Activated B cell treated with CpG ODN at 0.5 μM for 24 hours (primary cell): Measurements from ENCODE around the gene SOCS2. TPM values are rescaled to one million over a fixed set of nuclear protein-coding genes. Genes with fewer than 3 reads are reported as not detected.

ENCODE experiments used
- ATAC-seq: fragments of 200-7000 bp; cut with Tn5 transposase; one replicate; pipeline ENCODE4 v1.10.0; 2021; ENCODE audit warnings: low read depth, mild to moderate bottlenecking, moderate library complexity
- CTCF ChIA-PET: fragments of 350-600 bp; sonication (Branson Sonifier 250); formaldehyde crosslinking; loops from one replicate; lab custom pipeline; 2021; ENCODE audit warnings: antibody characterized with exemption; lab: Charles Lee
- POLR2A ChIA-PET: fragments of 350-600 bp; sonication (Branson Sonifier 250); formaldehyde crosslinking; loops from one replicate; lab custom pipeline; 2021; ENCODE audit warnings: antibody characterized with exemption; lab: Charles Lee
- DNase-seq: peaks from one replicate; pipeline ENCODE4 v3.0.0; 2022
- H3K27ac Mint-ChIP-seq: one replicate; pipeline ENCODE4 v1.8.0; 2020; ENCODE audit warnings: mixed read lengths
- H3K27me3 Mint-ChIP-seq: one replicate; pipeline ENCODE4 v1.8.0; 2021; ENCODE audit warnings: mixed read lengths
- H3K36me3 Mint-ChIP-seq: one replicate; pipeline ENCODE4 v1.8.0; 2021; ENCODE audit warnings: low read depth, mixed read lengths
- H3K4me1 Mint-ChIP-seq: one replicate; pipeline ENCODE4 v1.8.0; 2021; ENCODE audit warnings: mixed read lengths
- H3K4me3 Mint-ChIP-seq: one replicate; pipeline ENCODE4 v1.8.0; 2020; ENCODE audit warnings: mild to moderate bottlenecking, mixed read lengths
- H3K9me3 Mint-ChIP-seq: one replicate; pipeline ENCODE4 v1.8.0; 2020; ENCODE audit warnings: mixed read lengths
- intact Hi-C: fragments of 100-400 bp; cut with micrococcal nuclease; formaldehyde crosslinking; loops from one replicate; pipeline ENCODE4 v1.15.1; 2024
- total RNA-seq: library from RNA; stranded (reverse); gene quantifications from 2 replicates; pipeline ENCODE4 v1.2.3, GENCODE V29; 2022
- TF ChIP-seq, protein P1 (sequence below): fragments of 200-600 bp; IDR thresholded peaks from one replicate; pipeline ENCODE4 v1.8.0; 2022; ENCODE audit warnings: antibody characterized with exemption, mild to moderate bottlenecking

Gene SOCS2
- total RNA-seq, 1 donor from 2014 or later: 2.8 TPM

DNA sequence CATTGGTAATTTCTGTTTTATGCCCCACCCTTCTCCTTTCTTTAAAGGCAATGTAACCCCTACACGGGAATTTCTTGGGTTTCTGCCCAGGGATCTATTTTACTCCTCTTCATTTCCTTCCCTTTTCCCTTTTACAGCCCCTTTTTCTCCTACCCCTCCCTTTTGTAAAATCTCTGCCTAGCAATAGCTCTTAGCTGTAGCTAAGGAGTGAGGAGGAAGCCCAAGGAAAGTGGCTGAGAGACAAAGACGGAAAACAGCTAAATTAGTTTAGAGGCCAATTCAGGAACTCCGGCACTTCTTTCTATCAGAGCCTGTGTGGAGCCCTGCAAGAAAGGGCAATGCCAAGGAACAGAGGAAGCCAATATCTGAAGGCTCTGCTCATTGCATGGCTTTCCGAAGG lies 40.3 kb downstream of the SOCS2 start:
- no peak overlapping the region for H3K4me3 Mint-ChIP-seq
- intact Hi-C loops: no loop called here
- no peak for DNase-seq
- ChIA-PET CTCF (interaction anchor here (0.8 kb wide), 1 partner anchor 30 kb away, joined by 3 read pairs; no protein-coding TSS in a partner anchor), POLR2A (interaction anchor here (0.6 kb wide), 1 partner anchor 32 kb away, joined by 3 read pairs; no protein-coding TSS in a partner anchor)
- H3K27me3 Mint-ChIP-seq: peaks cover 9% of the 10 kb centered on the region
- H3K36me3 Mint-ChIP-seq: no peaks in the 10 kb centered on the region
- TF ChIP-seq, protein P1, sequence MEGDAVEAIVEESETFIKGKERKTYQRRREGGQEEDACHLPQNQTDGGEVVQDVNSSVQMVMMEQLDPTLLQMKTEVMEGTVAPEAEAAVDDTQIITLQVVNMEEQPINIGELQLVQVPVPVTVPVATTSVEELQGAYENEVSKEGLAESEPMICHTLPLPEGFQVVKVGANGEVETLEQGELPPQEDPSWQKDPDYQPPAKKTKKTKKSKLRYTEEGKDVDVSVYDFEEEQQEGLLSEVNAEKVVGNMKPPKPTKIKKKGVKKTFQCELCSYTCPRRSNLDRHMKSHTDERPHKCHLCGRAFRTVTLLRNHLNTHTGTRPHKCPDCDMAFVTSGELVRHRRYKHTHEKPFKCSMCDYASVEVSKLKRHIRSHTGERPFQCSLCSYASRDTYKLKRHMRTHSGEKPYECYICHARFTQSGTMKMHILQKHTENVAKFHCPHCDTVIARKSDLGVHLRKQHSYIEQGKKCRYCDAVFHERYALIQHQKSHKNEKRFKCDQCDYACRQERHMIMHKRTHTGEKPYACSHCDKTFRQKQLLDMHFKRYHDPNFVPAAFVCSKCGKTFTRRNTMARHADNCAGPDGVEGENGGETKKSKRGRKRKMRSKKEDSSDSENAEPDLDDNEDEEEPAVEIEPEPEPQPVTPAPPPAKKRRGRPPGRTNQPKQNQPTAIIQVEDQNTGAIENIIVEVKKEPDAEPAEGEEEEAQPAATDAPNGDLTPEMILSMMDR: no peak
- no peaks in the 10 kb centered on the region for H3K4me1 Mint-ChIP-seq
- no peak for ATAC-seq
- H3K9me3 Mint-ChIP-seq: no peaks in the 10 kb centered on the region
- H3K27ac Mint-ChIP-seq: no peak overlapping the region

DNA sequence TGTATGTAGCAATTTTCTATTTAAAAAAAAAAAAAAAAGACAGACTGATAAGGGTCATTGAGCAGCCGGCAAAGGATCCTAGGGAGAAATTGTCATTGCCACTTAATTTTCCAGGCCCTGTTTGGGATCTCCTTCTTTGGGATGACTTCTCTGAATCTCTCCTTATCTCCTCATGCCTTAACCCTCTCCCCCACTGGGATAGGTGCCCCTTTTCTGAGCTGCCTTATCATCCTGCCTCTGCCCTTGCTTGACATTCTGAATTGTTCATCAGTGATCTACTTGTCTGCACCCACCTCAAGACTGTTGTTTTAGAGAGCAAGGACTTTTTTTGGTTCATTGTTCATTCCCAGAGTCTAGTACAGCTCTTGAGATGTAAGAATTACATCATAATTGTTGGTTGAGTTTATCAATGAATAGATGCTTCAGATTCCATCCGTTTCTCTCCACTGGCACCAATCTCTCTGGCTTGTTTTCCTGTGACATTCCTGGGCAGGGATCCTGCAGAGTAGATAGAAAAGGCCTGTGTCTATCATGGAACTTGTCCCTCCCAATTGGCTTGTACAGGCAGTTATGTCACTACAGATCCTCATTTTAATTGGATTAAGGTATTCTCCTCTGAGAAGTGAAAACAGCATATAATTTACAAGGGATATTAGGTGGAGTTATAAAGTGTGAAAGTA lies 42.6 kb downstream of the SOCS2 start:
- CTCF ChIA-PET: no interaction called here

DNA sequence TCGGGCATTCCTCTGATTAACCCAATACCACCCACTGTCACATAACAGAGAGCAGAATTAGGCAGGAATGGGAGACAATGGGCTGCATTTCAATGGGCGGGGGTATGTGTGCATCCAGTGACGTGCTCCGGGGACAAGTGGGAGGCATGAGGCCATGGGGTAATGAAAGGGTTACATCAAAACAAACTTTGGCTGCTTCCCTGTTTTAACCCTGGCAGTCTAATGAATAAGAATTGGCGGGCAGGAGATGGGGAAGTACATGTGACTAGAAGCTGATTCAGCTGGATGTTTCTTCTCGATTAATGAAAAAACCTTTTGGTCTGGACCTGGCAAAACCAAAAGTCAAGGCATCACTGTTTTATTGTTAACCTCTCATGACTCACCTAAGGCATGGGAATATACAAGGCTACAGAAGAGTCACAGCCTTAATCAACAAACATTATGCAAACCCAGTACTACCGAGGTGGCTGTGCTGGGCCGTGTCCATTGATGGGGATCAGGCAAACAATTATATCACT lies 44.2 kb downstream of the SOCS2 start:
- TF ChIP-seq, protein P1: no peak
- CTCF ChIA-PET: no interaction called here

More for the DNA sequence above, 42.6 kb downstream of the SOCS2 start:
- TF ChIP-seq, protein P1: no peak
- no peaks in the 10 kb centered on the region for H3K9me3 Mint-ChIP-seq
- ATAC-seq (no peak), DNase-seq (no peak)
- no peak overlapping the region for H3K27ac Mint-ChIP-seq
- intact Hi-C loops: no loop called here
- POLR2A ChIA-PET: interaction anchor here (0.5 kb wide), 1 partner anchor 309 kb away, joined by 5 read pairs; no protein-coding TSS in a partner anchor
- peaks cover 6% of the 10 kb centered on the region for H3K27me3 Mint-ChIP-seq
- no peak overlapping the region for H3K4me3 Mint-ChIP-seq
- H3K4me1 Mint-ChIP-seq: no peaks in the 10 kb centered on the region
- no peaks in the 10 kb centered on the region for H3K36me3 Mint-ChIP-seq

DNA sequence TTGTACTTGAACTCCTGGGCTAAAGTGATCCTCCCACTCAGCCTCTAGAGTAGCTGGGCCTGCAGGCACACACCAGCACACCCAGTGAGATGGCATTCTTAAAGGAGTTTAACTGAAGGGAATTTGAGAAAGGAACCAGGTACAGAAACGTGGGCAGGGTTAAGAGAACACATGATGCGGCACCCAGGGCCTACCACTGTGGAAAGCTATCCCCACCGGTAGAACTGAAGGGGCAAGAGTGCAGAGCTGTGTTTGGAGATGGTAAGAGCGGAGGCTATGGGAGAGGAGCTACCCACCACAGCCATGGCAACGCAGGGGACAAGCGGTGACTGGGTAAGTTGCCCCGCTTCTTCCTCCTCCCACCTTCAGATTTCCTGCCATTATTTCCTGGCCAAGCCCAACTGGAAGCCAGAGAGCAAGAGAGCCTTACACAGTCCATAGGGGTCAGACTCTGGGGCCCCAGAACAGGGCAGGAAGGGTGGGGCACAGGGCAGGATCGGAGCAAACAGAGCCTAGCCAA lies 46.5 kb downstream of the SOCS2 start:
- CTCF ChIA-PET: no interaction called here
- Mint-ChIP-seq H3K9me3 (no peaks in the 10 kb centered on the region), H3K36me3 (no peaks in the 10 kb centered on the region), H3K27ac (no peak overlapping the region), H3K4me1 (no peaks in the 10 kb centered on the region), H3K27me3 (no peaks in the 10 kb centered on the region), H3K4me3 (no peak overlapping the region)
- ATAC-seq (no peak), DNase-seq (no peak)
- intact Hi-C loops: no loop called here
- POLR2A ChIA-PET: no interaction called here
- TF ChIP-seq, protein P1: no peak

More for the DNA sequence above, 44.2 kb downstream of the SOCS2 start:
- no peak overlapping the region for H3K27ac Mint-ChIP-seq
- ATAC-seq (no peak), DNase-seq (no peak)
- no peaks in the 10 kb centered on the region for H3K36me3 Mint-ChIP-seq
- intact Hi-C loops: no loop called here
- no peaks in the 10 kb centered on the region for H3K4me1 Mint-ChIP-seq
- H3K27me3 Mint-ChIP-seq: peaks cover 6% of the 10 kb centered on the region
- no peaks in the 10 kb centered on the region for H3K9me3 Mint-ChIP-seq
- POLR2A ChIA-PET: no interaction called here
- H3K4me3 Mint-ChIP-seq: no peak overlapping the region

DNA sequence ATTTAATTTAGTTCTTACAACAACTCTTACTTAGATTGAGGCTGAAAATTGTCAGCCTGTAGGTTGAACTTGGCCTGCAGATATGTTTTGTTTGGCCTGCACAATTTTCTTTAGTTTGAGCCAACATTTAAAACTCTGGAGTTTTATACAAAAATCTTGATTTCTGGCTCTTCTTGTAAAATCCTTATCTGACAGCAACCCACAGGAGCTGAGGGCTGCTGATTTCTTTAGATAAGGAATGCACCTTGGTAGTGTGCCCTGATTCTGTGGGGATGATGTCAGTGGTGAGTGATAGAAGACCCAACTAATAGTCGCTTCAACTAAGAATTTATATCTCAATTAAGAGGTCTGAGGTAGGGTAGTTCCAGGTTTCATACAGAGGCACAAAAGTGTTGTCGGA lies 49.5 kb downstream of the SOCS2 start:
- Mint-ChIP-seq H3K4me3 (no peak overlapping the region), H3K36me3 (no peaks in the 10 kb centered on the region), H3K9me3 (no peaks in the 10 kb centered on the region), H3K27ac (no peak overlapping the region), H3K27me3 (no peaks in the 10 kb centered on the region), H3K4me1 (peaks cover 5% of the 10 kb centered on the region)
- ChIA-PET POLR2A (no interaction called here), CTCF (no interaction called here)
- TF ChIP-seq, protein P1: no peak
- DNase-seq: no peak
- intact Hi-C loops: no loop called here
- ATAC-seq: no peak
